GM10847 (cell line): ENCODE results near the gene ARHGAP22.

ENCODE experiments used
- POLR2A ChIP-seq: IDR thresholded peaks from 2 replicates; pipeline ENCODE4 v1.6.1; 2011; ENCODE audit not compliant: insufficient read length; ENCODE audit errors: extremely low read depth

The ARHGAP22 gene

DNA sequence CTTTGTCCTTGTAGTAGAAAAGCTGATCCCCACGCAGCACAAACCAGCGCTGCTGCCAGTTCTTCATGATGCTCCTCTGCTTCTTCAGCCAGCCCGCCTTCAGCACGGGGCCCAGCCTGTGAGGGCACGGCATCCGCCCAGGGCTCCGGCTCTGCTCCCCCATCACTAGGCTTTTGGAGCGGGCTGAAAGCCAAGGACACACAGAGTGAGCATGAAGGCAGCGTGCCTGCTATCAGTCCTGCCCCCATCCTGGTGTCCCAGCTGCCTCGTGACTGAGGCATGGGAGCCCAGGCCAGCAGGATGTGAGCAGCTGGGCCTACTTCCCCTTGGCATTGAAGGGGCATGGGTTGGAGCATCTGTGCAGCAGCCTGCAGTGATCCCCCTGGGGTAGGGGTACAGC, 21.9 kb downstream of the ARHGAP22 start:
- TF ChIP-seq POLR2A: no peak

DNA sequence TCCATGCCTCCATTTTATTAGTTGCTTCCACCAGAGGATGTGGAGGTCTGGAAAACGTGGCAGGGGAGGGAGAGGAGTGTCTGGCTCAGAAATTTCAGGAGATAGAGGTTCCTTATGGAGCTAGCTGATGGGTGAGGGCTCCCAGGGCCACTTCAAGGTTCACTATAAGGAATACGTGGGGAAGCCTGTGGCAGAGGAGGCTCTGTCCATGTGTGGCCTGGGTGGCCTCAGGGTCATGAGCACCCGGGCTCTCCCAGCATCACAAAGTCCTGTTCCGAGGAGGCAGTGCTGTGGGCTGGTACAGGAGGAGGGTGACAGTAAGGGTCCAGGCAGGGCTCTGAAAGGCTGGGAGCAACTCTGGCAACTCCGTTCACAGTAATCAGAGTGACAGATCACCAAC, 24.6 kb downstream of the ARHGAP22 start:
- TF ChIP-seq POLR2A: no peak

DNA sequence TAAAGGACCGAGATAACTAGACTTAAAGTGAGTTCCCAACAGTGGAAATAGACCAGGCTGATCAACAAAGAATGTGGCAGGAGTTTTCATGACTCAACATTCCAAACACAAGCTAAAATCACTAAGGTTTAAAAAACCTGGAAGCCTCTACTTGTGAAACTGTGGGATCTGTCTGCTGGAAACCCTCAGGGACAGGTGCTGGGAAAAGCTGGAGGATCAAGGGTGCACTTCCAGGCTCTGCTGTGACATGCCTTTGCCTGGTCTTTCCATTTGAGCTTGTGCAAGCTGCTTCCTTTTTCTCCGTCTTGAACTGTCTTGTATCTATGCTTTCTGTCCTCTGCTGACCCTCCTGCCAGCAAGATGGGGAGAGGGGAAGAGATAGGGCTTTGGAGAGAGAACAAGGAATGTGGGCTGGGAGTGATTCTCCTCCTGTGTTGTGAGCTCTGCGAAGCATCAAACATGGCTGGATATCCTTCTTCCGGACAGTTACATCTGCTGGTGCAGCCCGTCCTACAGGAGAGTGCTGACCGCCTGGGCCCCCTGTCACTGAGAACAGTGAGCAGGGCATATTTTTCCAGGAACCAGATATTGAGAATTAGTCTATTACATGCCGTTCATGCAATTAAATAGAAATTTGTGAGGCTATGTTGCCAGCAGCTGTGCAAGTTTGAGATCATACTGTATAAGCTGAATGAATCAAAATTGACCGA, 25.5 kb downstream of the ARHGAP22 start:
- TF ChIP-seq POLR2A: no peak

DNA sequence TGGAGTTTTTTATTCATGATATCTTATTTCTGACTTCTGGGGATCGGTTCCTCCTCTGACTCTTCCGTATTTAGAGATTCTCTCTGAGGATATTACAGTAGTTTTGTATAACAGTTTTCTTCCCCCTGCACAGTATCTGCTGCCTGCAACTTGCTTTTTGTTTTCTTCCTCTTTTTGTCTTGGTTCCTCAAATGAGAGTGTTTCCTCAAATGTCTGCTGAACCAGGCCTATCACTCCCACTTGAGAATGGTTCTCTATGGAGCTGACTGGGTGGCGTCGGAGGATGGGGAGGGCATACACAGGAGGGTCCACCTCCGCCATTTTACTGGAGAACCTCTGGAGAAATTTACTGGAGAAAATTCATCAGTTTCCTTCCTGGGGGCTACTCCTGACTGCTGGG, 27.7 kb downstream of the ARHGAP22 start:
- no peak for TF ChIP-seq POLR2A

DNA sequence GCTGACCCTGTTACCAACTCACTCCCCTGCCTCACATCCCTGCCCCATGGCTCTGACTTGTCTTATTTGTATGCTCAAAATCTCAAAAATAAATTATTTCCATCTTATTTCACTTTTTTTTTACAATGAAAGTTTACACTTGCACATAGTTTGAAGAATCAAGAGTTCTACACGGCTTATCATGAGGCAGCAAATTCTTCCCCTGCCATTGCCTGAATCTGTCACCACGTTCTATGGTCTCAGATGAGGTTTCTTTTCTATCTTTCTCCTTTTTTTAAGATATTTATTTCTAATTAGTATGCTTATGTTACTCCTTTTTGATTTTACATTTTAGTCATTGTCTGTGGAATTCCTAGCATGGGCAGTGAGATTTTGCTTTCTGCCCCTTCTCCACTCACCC, 28.4 kb downstream of the ARHGAP22 start:
- TF ChIP-seq POLR2A: no peak

DNA sequence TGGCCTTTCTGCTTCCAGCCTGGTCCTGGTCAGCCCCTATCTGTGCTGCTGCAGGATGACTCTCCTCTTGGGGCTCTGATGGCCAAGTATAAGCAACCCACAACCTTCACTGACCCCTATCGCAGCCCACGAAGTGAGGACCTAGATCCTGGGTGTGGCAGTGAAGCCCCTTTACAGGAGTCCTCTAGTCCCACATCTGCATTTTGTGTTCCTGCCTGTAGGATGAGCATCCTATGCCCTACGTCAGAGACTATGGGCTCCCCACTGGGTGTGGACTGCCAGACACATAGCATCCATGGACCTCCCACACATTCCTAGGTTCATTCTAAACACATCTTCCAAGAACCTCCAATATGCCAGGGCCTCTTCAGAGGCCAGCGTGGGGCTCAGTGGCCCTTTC, 29.0 kb downstream of the ARHGAP22 start:
- no peak for TF ChIP-seq POLR2A

DNA sequence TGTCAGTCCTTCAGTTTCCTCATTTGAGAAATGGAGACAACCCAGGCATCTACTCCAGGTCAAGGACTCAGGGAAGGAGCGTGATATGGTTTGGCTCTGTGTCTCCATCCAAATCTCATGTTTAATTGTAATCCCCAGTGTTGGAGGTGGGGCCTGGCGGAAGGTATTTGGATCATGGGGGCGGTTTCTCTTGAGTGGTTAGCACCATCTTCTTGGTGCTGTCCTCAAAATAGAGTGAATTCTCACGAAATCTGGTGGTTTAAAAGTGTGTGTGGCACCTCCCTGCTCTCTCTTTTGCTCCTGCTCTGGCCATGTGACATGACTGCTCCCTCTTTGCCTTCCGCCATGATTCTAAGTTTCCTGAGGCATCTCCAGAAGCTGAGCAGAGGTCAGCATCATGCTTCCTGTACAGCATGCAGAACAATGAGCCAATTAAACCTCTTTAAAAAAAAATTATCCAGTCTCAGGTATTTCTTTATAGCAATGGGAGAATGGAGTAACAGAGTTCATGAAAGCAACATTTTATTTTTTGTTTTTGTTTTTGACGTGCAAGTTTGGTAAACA, 30.0 kb downstream of the ARHGAP22 start:
- no peak for TF ChIP-seq POLR2A

DNA sequence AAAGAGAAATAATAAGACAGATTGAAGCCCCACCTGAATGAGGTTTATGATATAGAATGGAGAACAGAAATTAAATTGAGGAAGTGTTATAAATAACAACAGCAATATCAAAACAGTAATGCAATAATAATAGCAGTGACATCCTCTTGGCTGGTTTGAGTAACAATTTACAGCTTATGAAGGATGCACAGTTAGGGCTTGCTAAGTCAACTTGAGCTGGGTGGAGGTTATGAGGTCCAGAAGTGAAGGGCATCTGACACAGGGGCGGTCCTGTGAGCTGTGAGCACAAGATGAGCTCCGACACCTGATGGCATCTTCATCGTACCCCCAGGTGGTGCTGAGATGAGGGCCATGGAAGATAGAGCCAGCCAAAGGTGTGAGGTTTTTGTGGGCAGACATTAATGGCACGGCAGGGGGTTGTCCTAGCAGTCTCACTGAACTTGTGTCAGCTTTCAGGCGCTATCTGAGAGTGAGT, 30.5 kb downstream of the ARHGAP22 start:
- no peak for TF ChIP-seq POLR2A

DNA sequence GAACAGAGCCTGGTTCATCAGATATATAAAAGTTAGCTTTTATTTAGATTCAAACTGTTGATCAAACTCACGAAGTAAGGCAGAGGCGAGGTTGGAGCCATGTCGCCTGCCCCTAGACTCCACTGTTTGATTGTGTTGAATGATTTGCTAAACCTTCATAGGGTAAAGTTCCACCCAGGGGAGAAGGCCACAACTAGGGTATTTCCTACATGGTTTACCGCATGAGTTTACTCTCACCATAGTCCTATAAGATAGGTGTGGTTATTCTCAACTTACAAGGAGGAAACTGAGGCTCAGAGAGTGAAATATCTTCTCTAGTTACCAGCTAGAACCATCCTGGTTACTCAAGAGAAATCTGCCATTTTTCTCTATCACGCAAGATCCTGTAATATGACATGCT, 31.8 kb downstream of the ARHGAP22 start:
- no peak for TF ChIP-seq POLR2A

DNA sequence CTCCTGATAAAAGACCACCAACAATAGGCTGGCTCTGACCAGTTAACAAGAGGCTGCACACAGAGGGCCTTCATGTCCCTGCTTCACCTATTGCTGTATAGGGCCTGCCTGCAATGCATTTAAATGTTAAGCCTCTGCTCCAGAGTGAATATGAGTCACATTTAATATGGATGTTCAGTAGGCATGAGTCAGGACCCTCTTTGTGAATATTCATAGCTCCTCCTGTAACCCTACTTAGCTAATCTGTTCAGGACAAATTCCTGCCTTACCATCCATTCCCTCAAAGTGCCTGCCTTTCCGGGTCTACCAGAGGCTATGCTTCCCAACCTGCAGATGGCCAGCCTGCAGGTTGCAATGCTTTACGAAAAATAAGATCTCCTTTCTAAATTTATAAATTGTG, 32.5 kb downstream of the ARHGAP22 start:
- no peak for TF ChIP-seq POLR2A

DNA sequence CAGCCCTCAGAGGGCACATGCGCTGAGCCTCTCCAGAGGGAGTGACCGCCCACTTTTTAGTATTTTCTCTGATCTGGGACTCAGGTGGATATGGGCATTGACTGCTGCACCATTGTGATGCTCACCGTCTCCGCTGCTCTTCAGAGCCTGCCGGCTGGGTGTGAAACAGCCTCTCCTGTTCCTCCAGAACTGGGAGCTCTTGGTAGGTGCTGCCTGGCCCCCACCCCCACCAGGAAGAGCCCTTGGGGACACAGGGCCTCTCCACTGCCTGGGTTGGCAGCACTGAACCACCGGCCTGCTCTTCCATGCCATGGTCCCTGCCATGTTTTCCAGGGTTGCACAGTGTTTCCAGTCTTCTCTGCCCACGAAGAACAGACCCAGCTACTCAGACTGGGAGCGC, 36.3 kb downstream of the ARHGAP22 start:
- TF ChIP-seq POLR2A: no peak

DNA sequence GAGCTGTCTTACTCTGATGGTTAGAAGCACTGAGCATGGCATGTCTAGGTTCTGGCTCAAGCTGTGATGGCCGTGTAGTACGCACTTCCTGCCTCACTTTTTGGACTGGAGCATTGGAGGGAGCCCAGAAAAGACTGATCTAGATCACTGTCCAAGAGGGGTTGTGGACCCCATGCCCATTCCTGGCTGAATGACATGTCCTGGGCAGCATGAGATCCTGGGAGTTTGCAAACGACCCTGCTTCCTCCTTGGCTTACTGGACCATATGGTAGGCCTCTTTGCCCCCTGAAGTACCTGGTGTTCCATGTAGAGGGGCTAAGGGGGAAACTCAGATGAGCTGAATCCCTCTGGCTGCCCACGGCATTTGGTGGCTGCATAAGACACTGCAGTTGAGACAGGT, 36.7 kb downstream of the ARHGAP22 start:
- TF ChIP-seq POLR2A: no peak

DNA sequence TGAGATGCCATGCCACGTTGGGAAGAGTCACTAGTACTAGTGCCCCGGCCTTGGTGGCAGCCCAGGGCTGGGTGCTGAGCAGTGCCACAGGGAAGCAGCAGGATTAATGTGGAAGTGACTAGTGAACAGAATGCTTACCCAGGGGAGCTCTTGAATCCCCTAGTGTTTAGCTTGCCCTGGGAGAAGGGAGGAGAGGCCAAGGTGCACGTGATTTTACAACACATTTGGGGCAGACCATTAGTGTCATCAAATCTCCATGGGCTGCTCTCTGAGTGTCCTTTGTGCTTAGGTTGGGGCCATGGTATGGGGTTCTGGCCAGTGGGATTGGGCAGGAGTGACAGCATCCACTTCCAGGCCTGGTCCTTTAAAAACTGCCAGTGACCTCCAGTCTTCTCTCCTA, 37.5 kb downstream of the ARHGAP22 start:
- no peak for TF ChIP-seq POLR2A

DNA sequence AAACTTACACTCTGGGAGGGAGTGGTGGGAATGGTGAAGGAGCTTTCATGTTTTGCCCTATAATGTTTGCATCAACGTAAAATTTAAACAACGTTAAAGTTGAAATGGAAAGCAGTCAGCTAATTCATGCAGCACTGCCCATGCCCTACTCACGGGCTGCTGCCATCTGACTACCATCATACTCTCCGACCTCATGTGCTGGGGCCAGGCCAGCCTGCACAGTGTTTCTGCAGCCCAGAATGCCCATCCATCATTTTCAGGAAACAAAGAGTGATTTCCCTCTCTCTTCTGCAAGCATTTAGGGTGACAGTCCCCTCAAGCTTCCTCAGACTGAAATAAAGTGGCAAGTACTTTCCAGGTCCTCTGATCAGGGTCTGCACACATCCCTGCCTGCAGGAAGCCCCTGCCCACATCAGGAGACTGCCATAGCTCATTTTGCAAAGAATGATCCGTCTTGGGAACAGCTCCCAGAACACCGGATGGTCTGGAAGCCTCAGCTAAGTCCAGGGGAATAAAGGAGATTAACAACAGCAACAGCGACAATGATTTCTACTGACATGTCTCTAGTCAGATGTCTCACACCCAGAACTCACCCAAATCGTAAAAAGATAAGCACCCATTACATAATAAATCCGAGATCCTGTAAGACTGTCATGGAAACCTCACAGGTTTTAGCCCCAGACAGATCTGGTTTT, 40.3 kb downstream of the ARHGAP22 start:
- TF ChIP-seq POLR2A: no peak

DNA sequence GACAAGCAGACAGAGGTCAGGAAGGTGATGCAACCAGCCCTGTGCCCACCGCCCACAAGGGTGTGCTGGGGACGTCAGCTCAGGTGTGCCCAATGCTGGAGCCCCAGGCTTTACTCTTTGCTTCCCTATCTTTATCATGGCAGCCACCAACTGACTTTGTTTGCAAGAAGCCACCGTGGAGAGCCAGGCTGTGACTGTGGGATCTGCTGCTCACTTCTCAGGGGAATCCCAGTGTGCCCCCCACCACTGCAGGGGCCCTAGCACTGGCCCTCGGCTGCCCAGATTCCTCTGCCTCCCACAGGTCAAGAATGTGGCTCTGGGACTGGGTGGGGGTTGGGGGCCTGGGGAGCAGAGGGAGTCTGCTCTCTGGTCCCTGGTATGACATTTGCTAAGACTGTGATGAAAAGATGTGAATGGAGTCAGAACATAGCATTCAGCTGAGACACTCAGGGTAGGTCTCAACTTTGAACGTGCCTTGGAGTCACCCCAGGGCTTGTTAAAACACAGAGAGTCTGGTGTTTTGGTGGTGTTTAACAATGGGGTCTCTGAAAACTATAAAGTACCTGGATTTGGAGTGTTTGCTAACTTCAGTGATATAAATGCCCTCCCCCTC, 47.3 kb downstream of the ARHGAP22 start:
- TF ChIP-seq POLR2A: no peak

DNA sequence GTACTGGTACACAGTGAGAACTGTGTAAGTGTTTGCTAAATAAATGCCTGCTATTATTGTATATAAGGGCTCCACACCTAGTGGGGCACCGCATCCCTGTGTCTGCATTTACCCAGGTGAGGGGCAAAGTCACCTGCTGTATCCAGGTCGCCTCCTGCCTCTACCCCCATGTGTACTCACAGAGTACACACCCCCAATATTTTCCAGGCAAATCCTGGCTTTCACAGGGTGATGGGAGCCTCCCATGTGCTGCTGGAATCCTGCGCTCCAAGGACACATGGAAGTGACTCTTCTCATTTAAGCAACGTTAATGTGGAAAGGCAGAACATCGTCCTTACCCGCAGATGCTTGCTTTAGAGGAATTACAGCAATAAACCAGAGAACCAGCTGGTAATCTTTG, 48.2 kb downstream of the ARHGAP22 start:
- TF ChIP-seq POLR2A: no peak
